Stimulated activated effector memory CD8-positive, alpha-beta T cell treated with anti-CD3 and anti-CD28 coated beads, Interleukin-12 subunit alpha, Interleukin-12 subunit beta, amount 100 ng/mL, for 72 hours (primary cell): ENCODE data around the gene MYPOP.

Source experiments
- ATAC-seq: fragments of 150-1000 bp; cut with Tn5 transposase; 2 replicates; pipeline ENCODE4 v1.10.0; 2021
- DNase-seq, 2 donors: peaks; one replicate each; pipeline ENCODE4 v3.0.0; 2021 to 2022; ENCODE audit warnings: low spot score in 2 of 2
- H3K27ac Mint-ChIP-seq: one replicate; pipeline ENCODE4 v1.8.0; 2022; ENCODE audit warnings: mild to moderate bottlenecking, mixed read lengths
- H3K36me3 Mint-ChIP-seq: one replicate; pipeline ENCODE4 v1.8.0; 2022; ENCODE audit warnings: mild to moderate bottlenecking, mixed read lengths
- H3K4me1 Mint-ChIP-seq: one replicate; pipeline ENCODE4 v1.8.0; 2022; ENCODE audit warnings: mixed read lengths
- H3K4me3 Mint-ChIP-seq: one replicate; pipeline ENCODE4 v1.8.0; 2022; ENCODE audit warnings: mild to moderate bottlenecking, mixed read lengths
- H3K9me3 Mint-ChIP-seq: one replicate; pipeline ENCODE4 v1.8.0; 2022; ENCODE audit warnings: mixed read lengths

The MYPOP gene

DNA sequence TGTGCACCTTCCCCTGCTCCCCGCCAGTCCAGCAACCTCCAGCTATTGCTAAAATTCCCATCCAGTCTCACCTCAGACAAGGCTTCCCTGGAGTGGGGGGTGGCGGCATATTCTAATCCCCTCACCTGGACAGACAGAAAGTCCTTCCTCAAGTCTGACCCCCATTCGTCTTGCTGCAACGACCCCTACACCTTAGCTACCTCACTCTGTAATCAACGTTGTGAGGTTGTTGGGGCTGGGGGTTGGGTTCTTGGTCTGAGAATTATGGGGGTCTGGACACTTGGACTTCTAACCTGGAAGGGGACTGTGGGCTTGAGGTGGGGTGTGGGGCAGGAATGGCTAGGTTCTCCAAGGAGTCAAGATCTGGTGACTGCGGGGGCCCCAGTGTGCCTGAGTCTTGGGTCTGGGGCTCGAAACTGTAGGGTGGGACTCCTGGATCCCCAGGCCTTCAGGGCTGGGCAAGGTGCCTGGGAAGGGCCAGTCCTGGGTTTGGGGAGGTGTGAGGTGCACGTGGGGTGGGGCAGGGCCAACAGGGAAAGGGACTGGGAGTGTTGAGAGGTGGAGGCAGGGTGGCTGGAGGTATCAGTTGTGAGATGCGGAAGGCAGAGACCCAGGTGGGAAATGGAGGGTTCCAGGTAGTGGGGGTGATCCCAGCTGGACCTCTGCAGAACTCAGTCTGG, 37.0 kb downstream of the MYPOP start:
- Mint-ChIP-seq H3K4me3 (peak overlapping the region; percentile 94), H3K9me3 (no peaks in the 10 kb centered on the region), H3K36me3 (peaks cover 36% of the 10 kb centered on the region), H3K4me1 (peaks cover 26% of the 10 kb centered on the region), H3K27ac (no peak overlapping the region)
- ATAC-seq (no peak), DNase-seq (no peak)

DNA sequence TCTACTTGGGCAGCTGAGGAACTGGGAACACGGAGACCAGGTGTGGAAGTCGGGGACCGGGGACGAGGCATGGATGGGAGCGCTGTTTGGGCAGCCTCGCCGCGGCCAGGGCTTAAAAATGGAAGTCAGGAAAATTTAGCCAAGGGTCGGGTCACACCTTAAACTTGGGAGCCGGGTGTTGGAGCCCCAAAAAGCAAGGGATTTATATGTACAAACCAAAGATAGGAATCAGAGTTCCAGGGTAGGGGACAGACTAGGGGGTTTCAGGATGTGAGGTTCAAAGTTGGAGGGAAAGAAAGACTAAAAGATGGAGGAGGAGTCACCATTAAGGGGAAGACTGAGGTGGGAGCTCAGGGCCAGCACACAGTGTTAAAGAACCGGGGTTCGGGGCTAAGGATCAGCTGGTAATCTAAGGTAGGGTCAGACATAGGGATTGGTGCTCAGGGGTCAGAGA, 37.8 kb downstream of the MYPOP start:
- H3K9me3 Mint-ChIP-seq, result no peaks in the 10 kb centered on the region
- peak overlapping the region; percentile 95 for H3K27ac Mint-ChIP-seq
- H3K4me1 Mint-ChIP-seq, result peaks cover 31% of the 10 kb centered on the region
- ATAC-seq (no peak), DNase-seq (no peak)
- H3K4me3 Mint-ChIP-seq, result peak overlapping the region; percentile 94
- H3K36me3 Mint-ChIP-seq, result peaks cover 43% of the 10 kb centered on the region

- peak; percentile 72 to 83 for DNase-seq
- peaks cover 50% of the 10 kb centered on the region for H3K36me3 Mint-ChIP-seq
- H3K4me1 Mint-ChIP-seq, result peaks cover 36% of the 10 kb centered on the region
- ATAC-seq, result peak; percentile 62
- H3K9me3 Mint-ChIP-seq, result no peaks in the 10 kb centered on the region
- H3K4me3 Mint-ChIP-seq, result peak within 1 kb of the TSS; percentile 94
- H3K27ac Mint-ChIP-seq, result peak within 1 kb of the TSS; percentile 95
Measured at GRCh38 chr19:45863840-45864628, 38.4 kb downstream of the MYPOP start, which contains the start of gene FOXA3. TSS of gene FOXA3 (plus strand) at chr19:45864326. CDS start at chr19:45864457, 131 bp downstream.

- peak overlapping the region; percentile 95 for H3K27ac Mint-ChIP-seq
- no peaks in the 10 kb centered on the region for H3K9me3 Mint-ChIP-seq
- DNase-seq (no peak), ATAC-seq (no peak)
- H3K4me1 Mint-ChIP-seq, result peaks cover 42% of the 10 kb centered on the region
- peaks cover 56% of the 10 kb centered on the region for H3K36me3 Mint-ChIP-seq
- H3K4me3 Mint-ChIP-seq, result peak overlapping the region; percentile 94
Measured at GRCh38 chr19:45863335-45863839, 39.0 kb downstream of the MYPOP start.

- Mint-ChIP-seq H3K9me3 (no peaks in the 10 kb centered on the region), H3K4me3 (peak within 1 kb of the TSS; percentile 94), H3K4me1 (peaks cover 47% of the 10 kb centered on the region), H3K36me3 (peaks cover 62% of the 10 kb centered on the region), H3K27ac (peak within 1 kb of the TSS; percentile 95)
- ATAC-seq (peak; percentile 96), DNase-seq (peak; percentile 95 to 99)
Measured at GRCh38 chr19:45862564-45863334, 39.7 kb downstream of the MYPOP start, which contains the start of gene SYMPK. TSS of gene SYMPK (minus strand) at chr19:45863147. CDS start at chr19:45854495, 8,652 bp downstream.

DNA sequence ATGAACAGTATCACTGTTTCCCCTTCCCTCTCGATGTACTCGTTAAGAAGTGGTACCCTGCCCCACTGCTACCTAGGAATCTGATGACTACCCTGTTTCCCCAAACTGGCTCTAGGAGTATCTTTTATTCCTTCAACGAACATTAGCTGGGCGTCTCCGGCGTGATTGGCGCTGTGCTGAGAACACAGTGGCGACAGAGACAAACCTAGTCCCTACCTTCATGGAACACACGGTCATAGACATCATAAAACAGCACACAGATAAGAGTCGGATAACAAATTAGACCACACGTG, 40.2 kb downstream of the MYPOP start:
- DNase-seq (no peak), ATAC-seq (no peak)
- Mint-ChIP-seq H3K36me3 (peaks cover 68% of the 10 kb centered on the region), H3K27ac (peak overlapping the region; percentile 95), H3K4me1 (peaks cover 47% of the 10 kb centered on the region), H3K4me3 (peak overlapping the region; percentile 94), H3K9me3 (no peaks in the 10 kb centered on the region)

- H3K27ac Mint-ChIP-seq, result no peak overlapping the region
- H3K4me1 Mint-ChIP-seq, result peaks cover 47% of the 10 kb centered on the region
- DNase-seq, result no peak
Measured at GRCh38 chr19:45860359-45861259, 41.8 kb downstream of the MYPOP start.

GRCh38 chr19:45854167-45854778, 48.1 kb downstream of the MYPOP start:
- H3K27ac Mint-ChIP-seq, result no peak overlapping the region
- H3K9me3 Mint-ChIP-seq, result no peaks in the 10 kb centered on the region
- no peak for DNase-seq
- H3K4me1 Mint-ChIP-seq, result peaks cover 20% of the 10 kb centered on the region
- peaks cover 100% of the 10 kb centered on the region for H3K36me3 Mint-ChIP-seq
- no peak for ATAC-seq
- H3K4me3 Mint-ChIP-seq, result no peak overlapping the region

More at GRCh38 chr19:45860359-45861259, 41.8 kb downstream of the MYPOP start:
- Mint-ChIP-seq H3K36me3 (peaks cover 84% of the 10 kb centered on the region), H3K9me3 (no peaks in the 10 kb centered on the region), H3K4me3 (peak overlapping the region; percentile 94)
- ATAC-seq, result no peak

GRCh38 chr19:45852983-45853382, 49.4 kb downstream of the MYPOP start:
- Mint-ChIP-seq H3K36me3 (peaks cover 100% of the 10 kb centered on the region), H3K9me3 (no peaks in the 10 kb centered on the region)

DNA sequence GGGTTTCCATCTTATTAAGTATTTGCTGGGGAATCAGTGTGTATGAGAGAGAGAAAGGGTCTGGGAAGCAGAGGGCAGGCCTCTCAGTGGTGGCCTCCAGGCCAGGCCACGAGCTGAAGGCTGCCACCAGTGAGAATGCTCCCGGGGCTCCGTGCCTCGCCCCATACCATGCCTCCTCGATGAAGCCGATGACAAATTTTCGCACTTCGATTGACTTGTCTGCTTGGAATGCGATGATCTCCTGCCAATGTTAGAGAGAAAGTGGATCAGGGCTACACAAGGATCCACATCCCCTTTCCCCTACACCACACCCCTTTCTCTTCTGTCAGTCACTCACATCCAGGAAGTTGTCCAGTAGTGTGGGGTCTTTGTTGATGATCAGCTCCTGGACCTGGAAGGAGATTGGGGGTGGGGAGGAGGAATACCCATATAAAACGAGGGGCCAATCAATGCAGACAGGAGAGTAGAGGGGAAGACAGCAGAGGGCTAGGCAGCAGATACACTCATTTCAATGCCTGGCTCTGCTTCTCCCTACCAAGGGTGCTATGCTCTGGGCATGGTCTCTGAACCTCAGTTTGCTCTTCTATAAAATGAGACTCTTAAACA, 50.2 kb downstream of the MYPOP start:
- Mint-ChIP-seq H3K27ac (no peak overlapping the region), H3K36me3 (peaks cover 100% of the 10 kb centered on the region)

More at GRCh38 chr19:45852983-45853382, 49.4 kb downstream of the MYPOP start:
- Mint-ChIP-seq H3K4me3 (no peak overlapping the region), H3K4me1 (peaks cover 8% of the 10 kb centered on the region), H3K27ac (peak overlapping the region; percentile 64)
- ATAC-seq (no peak), DNase-seq (no peak)

DNA sequence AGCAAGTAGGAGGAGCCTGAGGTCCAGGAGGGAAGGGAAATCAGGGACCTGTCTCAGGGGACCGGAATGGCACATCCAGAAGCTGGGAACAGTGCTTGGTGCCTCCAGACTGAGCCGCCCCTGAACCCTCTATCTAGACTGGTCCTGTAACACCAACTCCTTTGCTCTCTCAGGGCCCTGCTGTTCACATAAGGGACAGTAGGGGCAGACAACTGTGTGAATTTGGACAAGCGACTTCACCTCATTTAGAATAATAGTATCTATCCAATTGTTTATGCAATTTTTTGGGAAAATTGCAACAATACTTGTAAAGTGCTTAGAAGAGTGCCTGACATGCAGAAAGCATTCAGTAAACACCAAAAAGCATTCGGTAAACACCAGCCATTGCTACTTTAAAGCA, 53.5 kb downstream of the MYPOP start:
- ATAC-seq (peak; percentile 39), DNase-seq (no peak)
- Mint-ChIP-seq H3K9me3 (no peaks in the 10 kb centered on the region), H3K36me3 (peaks cover 100% of the 10 kb centered on the region), H3K4me3 (no peak overlapping the region), H3K27ac (no peak overlapping the region), H3K4me1 (peaks cover 6% of the 10 kb centered on the region)

More for the DNA sequence above, 50.2 kb downstream of the MYPOP start:
- DNase-seq, result no peak
- Mint-ChIP-seq H3K4me3 (no peak overlapping the region), H3K9me3 (no peaks in the 10 kb centered on the region), H3K4me1 (peaks cover 6% of the 10 kb centered on the region)
- no peak for ATAC-seq

DNA sequence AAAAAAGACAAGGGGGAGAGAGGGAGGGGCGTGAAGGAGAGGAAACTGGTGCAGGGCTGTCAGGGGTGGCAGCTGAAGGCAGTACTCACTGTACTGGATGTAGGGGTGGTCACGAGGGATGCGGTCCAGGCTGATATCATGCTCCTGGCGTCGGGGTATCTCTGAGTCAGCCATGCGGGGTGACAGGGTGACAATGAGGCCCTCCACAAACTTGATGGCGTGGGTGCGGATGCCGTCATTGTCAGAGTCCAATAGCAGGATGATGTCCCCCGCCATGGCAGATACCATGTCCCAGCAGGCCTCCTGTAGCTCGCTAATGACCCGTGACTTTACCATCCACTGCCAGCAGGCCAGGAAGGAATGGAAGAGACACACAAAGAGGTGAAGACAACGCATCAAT, 54.8 kb downstream of the MYPOP start:
- DNase-seq (no peak), ATAC-seq (no peak)
- H3K27ac Mint-ChIP-seq, result no peak overlapping the region
- no peak overlapping the region for H3K4me3 Mint-ChIP-seq
- no peaks in the 10 kb centered on the region for H3K9me3 Mint-ChIP-seq
- peaks cover 6% of the 10 kb centered on the region for H3K4me1 Mint-ChIP-seq
- peaks cover 100% of the 10 kb centered on the region for H3K36me3 Mint-ChIP-seq

DNA sequence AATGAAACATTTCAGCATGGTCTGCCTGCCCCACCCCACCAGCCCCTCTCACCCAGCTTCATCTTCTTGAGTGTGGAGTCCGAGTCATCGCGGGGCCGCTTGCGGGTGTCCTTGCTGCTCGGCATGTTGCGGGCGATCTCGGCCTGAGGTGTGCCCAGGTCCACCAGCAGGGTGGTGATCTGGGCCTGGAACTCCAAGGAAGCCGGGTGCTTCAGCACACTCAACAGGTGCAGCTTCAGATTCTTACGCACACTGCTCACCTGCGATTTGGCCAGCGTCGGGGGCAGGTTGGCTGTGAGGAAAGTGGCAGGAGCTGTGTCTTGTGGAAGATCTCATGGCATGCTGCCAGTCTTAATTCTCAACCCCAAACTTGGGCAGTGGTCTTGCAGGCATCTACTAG, 60.2 kb downstream of the MYPOP start:
- Mint-ChIP-seq H3K9me3 (no peaks in the 10 kb centered on the region), H3K27ac (no peak overlapping the region), H3K36me3 (peaks cover 100% of the 10 kb centered on the region), H3K4me1 (no peaks in the 10 kb centered on the region), H3K4me3 (no peak overlapping the region)
- ATAC-seq, result no peak
- no peak for DNase-seq
